HG02571 (cell line): ENCODE measurements around the gene MMP25.
"Not testable (repeated sequence)": the region's sequence is repeated elsewhere in the genome, so short reads cannot be mapped to it uniquely, and the experiment has no call there.

Source experiments
- ATAC-seq: cut with Tn5 transposase; IDR thresholded peaks from one replicate; pipeline ENCODE4 v1.9.1; 2021; ENCODE audit warnings: mild to moderate bottlenecking, moderate library complexity; ENCODE audit not compliant: unreplicated experiment

The MMP25 gene

GRCh38 chr16:3054965-3055733 is 8.8 kb downstream of the MMP25 start:
- no peak for ATAC-seq

DNA sequence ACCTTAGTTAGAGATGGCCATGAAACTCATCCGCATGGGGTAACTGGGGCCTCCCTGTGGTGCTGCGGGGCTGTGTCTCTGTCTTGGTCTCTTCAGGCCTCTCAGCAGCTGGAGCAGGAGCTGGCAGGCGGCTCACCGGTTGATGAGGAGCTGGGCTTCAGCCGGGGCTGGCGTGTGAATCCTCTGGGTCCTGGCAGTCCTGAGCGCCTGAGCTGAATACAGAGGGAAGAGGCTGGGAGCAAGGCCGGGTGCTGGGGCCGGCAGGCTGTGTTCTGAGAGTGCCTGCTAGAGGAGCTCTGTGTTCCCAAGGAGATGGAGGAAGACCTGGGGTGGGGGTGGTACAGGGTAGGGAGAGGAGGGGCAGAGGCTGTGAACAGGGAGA is 9.4 kb downstream of the MMP25 start:
- ATAC-seq = not testable (repeated sequence)

- ATAC-seq = no peak
These were observed 10.2 kb downstream of the MMP25 start for GRCh38 chr16:3056336-3057180.

GRCh38 chr16:3057181-3058138 is 11.1 kb downstream of the MMP25 start:
- no peak for ATAC-seq

DNA sequence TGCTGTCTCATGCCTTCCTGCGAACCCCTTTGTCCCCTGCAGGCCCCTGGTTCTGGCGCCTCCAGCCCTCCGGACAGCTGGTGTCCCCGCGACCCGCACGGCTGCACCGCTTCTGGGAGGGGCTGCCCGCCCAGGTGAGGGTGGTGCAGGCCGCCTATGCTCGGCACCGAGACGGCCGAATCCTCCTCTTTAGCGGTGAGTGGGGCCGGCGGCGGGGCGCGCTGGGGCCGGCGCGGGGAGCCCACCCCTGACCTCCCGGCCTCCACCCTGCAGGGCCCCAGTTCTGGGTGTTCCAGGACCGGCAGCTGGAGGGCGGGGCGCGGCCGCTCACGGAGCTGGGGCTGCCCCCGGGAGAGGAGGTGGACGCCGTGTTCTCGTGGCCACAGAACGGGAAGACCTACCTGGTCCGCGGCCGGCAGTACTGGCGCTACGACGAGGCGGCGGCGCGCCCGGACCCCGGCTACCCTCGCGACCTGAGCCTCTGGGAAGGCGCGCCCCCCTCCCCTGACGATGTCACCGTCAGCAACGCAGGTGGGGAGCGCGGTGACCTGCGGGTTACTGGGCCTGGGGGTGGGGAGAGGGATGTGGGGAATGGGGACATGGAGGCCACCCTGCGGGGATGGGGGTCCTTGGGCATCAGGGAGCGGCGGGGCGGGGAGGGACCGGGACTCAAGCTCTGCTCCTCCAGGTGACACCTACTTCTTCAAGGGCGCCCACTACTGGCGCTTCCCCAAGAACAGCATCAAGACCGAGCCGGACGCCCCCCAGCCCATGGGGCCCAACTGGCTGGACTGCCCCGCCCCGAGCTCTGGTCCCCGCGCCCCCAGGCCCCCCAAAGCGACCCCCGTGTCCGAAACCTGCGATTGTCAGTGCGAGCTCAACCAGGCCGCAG is 12.0 kb downstream of the MMP25 start:
- ATAC-seq = no peak

GRCh38 chr16:3059041-3059722 is 12.8 kb downstream of the MMP25 start:
- peak; percentile 80 for ATAC-seq

GRCh38 chr16:3059723-3060242 is 13.4 kb downstream of the MMP25 start:
- no peak for ATAC-seq

DNA sequence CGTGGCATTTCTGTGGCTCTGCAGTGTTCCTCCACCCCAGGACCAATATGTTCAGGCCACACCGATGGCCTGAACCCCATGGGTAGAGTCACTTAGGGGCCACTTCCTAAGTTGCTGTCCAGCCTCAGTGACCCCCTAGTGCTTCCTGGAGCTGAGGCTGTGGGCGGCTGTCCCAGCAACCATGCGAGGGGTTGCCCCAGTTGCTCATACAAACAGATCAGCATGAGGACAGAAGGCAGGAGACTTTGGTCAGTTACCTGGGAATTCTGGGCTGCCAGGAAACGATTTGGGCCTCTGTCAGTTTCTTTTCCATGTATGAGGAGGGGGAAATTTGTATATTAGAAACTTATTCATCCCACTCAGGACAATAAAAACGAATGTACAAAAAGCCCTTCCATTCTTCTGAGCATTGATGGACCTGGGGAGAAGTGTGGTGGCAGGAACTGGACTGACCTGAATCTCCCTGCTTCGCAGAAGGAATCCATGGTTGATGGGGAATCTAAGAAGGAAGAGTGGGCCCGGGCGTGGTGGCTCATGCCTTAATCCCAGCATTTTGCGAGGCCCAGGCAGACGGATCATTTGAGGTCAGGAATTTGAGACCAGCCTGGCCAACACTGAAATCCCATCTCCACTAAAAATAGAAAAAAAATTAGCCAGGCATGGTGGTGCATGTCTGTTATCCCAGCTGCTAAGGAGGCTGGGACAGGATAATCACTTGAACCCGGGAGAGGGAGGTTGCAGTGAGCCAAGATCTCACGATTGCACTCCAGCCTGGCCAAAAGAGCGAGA is 14.2 kb downstream of the MMP25 start:
- ATAC-seq = no peak

DNA sequence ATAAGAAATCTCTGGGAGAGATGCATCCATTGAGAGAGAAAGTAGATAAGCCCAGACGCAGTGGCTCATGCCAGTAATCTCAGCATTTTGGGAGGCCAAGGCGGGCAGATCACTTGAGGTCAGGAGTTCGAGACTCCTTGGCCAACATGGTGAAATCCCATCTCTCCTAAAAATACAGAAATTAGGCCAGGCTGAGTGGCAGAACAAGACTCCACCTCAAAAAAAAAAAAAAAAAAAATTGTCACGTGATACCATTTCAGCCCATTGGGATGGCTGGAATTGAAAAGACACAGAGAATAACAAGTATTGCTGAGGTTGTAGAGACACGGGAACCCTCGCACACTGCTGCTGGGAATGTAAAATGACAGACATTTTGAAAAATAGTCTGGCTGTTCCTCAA is 16.2 kb downstream of the MMP25 start:
- ATAC-seq = no peak

GRCh38 chr16:3063625-3064386 is 17.4 kb downstream of the MMP25 start:
- ATAC-seq = no peak

- no peak for ATAC-seq
These were observed 18.8 kb downstream of the MMP25 start, which contains the start of gene IL32 for GRCh38 chr16:3065069-3065741. IL32 (plus strand) TSS chr16:3065640; CDS start chr16:3065812, 172 bp downstream.

GRCh38 chr16:3065742-3066439 is 19.5 kb downstream of the MMP25 start:
- ATAC-seq = no peak

GRCh38 chr16:3066440-3066748 is 20.0 kb downstream of the MMP25 start:
- ATAC-seq = no peak

- ATAC-seq = no peak
These were observed 22.1 kb downstream of the MMP25 start for GRCh38 chr16:3068487-3068886.

DNA sequence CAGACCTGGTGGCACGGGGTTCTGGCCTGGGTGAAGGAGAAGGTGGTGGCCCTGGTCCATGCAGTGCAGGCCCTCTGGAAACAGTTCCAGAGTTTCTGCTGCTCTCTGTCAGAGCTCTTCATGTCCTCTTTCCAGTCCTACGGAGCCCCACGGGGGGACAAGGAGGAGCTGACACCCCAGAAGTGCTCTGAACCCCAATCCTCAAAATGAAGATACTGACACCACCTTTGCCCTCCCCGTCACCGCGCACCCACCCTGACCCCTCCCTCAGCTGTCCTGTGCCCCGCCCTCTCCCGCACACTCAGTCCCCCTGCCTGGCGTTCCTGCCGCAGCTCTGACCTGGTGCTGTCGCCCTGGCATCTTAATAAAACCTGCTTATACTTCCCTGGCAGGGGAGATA is 22.8 kb downstream of the MMP25 start:
- not testable (repeated sequence) for ATAC-seq

GRCh38 chr16:3070608-3071111 is 24.3 kb downstream of the MMP25 start:
- no peak for ATAC-seq
